HG03103 (cell line): ENCODE results near the gene LRRC8D.
A peak's percentile ranks its signal among the peaks of the same experiment; 100 is the strongest.

Experiments
- ATAC-seq: cut with Tn5 transposase; IDR thresholded peaks from one replicate; pipeline ENCODE4 v1.9.1; 2021; ENCODE audit warnings: low read depth; ENCODE audit not compliant: unreplicated experiment

The LRRC8D gene

GRCh38 chr1:89934461-89934860, 113.6 kb downstream of the LRRC8D start:
- ATAC-seq = no peak

DNA sequence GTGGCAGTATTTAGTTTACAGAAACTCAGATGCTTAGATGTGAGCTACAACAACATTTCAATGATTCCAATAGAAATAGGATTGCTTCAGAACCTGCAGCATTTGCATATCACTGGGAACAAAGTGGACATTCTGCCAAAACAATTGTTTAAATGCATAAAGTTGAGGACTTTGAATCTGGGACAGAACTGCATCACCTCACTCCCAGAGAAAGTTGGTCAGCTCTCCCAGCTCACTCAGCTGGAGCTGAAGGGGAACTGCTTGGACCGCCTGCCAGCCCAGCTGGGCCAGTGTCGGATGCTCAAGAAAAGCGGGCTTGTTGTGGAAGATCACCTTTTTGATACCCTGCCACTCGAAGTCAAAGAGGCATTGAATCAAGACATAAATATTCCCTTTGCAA, 114.4 kb downstream of the LRRC8D start:
- ATAC-seq = no peak

GRCh38 chr1:89936694-89937093, 115.9 kb downstream of the LRRC8D start:
- ATAC-seq = no peak

- ATAC-seq = no peak
Observed at GRCh38 chr1:89938171-89939055, 117.6 kb downstream of the LRRC8D start.

GRCh38 chr1:89939059-89939570, 118.3 kb downstream of the LRRC8D start:
- ATAC-seq = no peak

GRCh38 chr1:89939693-89940438, 119.0 kb downstream of the LRRC8D start:
- no peak for ATAC-seq

DNA sequence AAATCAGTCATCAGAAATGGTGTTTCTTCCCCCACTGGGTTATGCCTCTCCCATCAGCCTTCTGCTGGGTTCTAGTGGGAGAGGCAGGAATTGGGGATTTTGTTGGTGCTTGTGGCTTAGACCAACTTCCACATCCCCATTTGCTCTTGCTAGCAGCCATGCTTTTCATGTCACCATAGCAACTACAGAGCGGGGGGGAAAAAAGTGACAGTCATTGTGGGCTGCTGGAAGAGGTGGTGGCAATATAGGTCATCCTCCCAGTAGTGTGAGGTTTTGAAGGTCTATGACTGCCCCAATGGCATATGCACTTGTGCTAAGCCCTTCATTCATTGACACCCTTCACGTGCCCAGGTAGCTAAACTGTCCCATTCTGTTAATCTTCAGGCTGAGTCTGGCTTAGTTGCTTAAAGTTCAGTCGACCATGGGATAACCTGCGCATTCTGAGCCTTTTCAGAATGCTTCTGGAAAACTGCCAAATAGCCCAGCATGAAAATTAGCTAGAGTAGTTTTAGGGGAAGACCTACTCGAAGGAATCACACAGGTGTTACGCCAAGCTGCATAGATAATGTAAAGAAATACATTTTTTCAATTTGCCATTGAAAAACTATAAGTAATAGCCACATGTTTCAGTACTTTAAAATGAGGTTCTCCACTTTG, 120.4 kb downstream of the LRRC8D start:
- peak; percentile 36 for ATAC-seq

GRCh38 chr1:89942014-89942413, 121.2 kb downstream of the LRRC8D start:
- ATAC-seq = no peak

GRCh38 chr1:89942825-89943658, 122.2 kb downstream of the LRRC8D start:
- no peak for ATAC-seq

DNA sequence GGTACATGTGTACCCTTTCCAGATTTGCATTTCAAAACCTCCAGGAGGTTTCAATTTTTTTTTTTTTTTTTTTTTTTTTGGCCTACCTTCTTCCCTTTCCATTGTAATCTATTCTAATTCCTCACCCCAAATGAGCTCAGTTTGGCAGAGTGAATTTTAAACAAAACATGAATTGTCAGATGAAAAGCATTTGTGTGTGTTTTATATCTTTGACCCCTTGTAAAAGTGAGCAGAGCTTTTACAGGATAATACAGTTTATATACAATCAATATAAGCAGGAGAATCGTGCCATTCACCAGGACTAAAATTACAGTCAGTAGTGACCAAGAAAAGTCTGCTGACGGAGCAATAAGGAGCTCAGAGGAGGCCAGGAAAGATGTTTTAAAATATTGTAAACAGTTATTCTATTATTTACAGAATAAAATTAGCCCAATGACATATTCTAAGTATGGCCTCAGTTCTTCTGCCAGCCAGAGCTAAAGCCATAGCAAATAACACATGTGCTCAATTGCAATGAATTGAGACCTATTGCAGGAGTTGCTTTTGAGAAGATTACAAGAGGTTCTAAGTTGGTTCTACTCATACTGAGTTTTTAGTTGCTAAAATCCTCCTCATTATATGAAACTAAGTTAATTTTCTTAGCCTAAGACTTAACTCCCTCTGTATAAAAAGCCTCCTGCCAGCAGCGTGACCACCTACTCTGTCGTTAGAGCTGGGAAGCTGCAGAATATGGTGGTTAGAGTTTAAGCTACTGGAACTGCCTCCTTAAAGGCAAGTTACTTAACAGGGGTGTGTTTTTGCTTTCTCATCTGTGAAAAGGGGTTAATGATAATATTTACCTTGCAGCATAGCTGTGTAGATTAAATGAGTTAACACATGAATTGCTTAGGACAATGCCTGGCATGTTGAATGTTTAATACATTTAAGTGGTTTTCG, 123.3 kb downstream of the LRRC8D start:
- no peak for ATAC-seq

GRCh38 chr1:89945852-89946476, 125.1 kb downstream of the LRRC8D start:
- ATAC-seq = peak; percentile 88

DNA sequence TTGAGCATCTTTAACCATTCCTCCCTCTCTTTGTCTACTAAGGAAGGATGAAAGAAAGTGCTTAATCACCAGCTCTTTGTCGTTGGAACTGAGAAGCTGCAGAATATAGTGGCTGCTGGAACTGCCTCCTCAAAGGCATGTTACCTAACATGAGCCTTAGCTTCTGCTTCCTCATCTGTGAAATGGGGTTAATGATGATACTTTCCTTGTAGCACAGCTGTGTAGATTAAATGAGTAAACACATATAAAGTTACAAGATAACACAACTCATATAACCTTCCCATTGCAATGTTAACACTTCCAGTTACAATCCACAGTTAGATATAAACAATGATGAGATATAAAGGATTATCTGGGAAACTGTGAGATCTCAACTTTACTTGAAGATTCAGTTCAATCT, 125.7 kb downstream of the LRRC8D start:
- ATAC-seq = no peak

GRCh38 chr1:89948722-89949345, 128.0 kb downstream of the LRRC8D start:
- ATAC-seq = no peak

DNA sequence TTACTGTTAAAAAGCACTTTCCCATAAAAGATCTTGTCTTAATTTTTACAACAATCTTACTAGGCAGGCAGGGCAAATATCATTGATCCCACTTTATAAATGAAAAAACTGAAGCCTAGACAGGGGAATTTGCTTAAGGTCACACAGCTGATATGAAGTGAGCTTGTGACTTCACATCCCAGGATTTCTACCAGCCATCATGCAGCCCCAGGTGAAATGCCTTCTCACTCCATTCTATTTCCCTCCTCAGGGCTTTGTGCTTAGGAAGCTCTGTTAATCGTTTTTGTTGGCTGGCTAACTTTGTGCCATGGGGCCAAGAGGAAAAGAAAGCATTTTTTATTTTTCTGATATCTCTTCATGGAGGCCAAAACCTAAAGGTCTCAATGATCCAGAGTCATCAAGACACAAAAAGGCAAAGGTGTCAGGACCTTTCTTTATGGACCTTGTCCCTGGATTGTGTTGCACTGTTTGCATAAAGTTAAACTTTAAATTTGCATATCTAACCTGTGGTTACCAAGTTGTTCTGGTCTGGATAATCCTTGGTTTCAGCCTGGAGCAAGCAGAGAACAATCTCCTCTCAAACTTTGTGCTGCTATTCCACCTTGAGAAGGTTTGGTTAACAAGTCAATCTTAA, 129.3 kb downstream of the LRRC8D start:
- no peak for ATAC-seq

DNA sequence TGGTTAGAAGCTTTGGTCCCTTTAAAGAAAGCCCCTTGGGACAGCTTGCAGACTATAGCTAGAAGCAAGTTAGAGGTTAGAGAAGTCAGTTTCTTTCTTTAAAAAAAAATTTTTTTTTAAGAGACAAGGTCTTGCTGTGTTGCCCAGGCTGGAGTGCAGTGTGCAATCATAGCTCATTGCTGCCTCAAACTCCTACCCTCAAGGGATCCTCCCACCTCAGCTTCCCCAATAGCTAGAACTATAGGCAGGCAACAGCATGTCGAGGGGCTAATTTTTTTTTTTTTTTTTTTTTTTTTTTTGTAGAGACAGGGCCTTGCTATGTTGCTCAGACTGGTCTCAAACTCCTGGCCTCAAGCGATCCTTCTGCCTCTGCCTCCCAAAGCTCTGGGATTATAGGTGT, 129.9 kb downstream of the LRRC8D start:
- no peak for ATAC-seq

DNA sequence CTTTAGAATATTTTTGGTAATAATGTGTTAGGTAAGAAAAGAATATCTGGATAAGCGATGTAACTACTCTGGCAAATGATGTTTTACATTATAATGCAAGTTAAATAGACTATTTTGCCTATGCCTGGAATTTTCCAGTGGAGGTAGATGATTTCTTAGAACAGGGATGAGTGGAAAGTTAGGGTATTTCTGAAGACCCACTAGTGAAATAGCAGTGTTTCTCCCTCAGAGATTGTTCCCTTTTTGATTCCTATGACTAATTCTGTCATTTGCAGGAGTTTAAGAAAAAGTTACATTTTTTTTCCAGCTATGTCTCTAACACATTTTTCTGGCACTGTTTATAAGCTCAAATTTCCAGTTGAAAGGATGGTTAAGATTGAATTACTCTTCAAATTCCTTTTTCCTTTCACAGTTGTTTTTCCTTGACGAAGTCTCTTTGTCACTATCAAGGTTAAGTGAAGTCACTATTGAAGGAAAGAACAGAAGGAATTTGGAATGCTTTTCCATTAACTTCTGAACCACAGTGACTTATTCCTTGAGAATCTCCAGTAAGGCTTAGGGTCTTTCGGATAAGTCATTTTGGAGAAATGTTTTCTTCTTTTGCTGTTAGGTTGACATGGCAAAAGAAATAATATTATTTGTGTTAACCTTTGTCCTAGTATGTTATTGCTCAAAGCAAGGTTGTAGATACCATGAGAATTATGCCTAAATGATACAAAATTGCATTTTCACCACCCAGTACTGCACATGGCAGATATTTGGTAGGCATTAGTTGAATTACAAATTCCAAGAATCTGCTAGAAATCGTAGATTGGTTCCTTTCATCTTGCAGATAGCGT, 131.2 kb downstream of the LRRC8D start:
- no peak for ATAC-seq

DNA sequence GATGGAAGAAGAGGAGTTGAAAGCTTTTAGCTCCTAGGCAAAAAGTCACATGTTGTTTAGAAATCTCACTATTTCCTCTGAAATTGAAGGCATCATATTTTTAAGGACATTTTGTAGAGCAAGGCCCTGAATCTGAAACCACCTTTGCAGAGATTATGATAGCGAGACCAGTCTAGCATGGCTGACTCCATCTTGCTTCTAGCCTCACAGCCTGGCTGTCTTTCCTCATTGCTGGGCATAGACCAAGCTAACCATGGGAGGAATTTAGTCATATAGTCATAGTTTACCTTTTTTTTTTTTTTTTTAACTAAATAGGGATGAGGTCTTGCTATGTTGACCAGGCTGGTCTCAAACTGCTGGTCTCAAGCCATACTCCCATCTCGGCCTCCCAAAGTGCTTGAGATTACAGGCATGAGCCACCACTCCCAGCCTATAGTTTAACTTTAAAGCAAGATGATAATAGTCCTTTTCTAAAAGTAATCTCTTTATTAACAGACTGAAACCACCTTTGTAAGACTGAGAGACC, 131.8 kb downstream of the LRRC8D start:
- no peak for ATAC-seq
